ENCODE results near the gene TRIP13.
"Not testable (repeated sequence)": the region's sequence is repeated elsewhere in the genome, so short reads cannot be mapped to it uniquely, and the experiment has no call there.

TRIP13 gene

GRCh38 chr5:892394-893136, at the start of gene TRIP13, which contains the start of gene BRD9:
TSS of gene TRIP13 (plus strand) at chr5:892884. CDS start at chr5:892999, 115 bp downstream.
TSS of gene BRD9 (minus strand) at chr5:892801. CDS start at chr5:892657, 144 bp downstream.
- peak; percentile 85 for DNase-seq

- peak; percentile 1 for DNase-seq
Observed at GRCh38 chr5:843371-843770, 49.3 kb upstream of the TRIP13 start.

GRCh38 chr5:843926-844325, 48.8 kb upstream of the TRIP13 start:
- peak; percentile 1 for DNase-seq

- DNase-seq: peak; percentile 1
Observed at GRCh38 chr5:844426-844825, 48.3 kb upstream of the TRIP13 start.

GRCh38 chr5:845031-845675, 47.5 kb upstream of the TRIP13 start:
- DNase-seq: not testable (repeated sequence)

GRCh38 chr5:845676-846601, 46.7 kb upstream of the TRIP13 start:
- not testable (repeated sequence) for DNase-seq

GRCh38 chr5:846602-847091, 46.0 kb upstream of the TRIP13 start:
- peak; percentile 62 for DNase-seq

- not testable (repeated sequence) for DNase-seq
Observed at GRCh38 chr5:847212-847611, 45.5 kb upstream of the TRIP13 start.

- not testable (repeated sequence) for DNase-seq
Observed at GRCh38 chr5:847736-848135, 44.9 kb upstream of the TRIP13 start.

- no peak for DNase-seq
Observed at GRCh38 chr5:848671-849111, 44.0 kb upstream of the TRIP13 start.

GRCh38 chr5:849651-850301, 42.9 kb upstream of the TRIP13 start:
- no peak for DNase-seq

GRCh38 chr5:850511-851006, 42.1 kb upstream of the TRIP13 start, which contains the start of gene ZDHHC11:
TSS of gene ZDHHC11 (minus strand) at chr5:850986. CDS start at chr5:850602, 384 bp downstream.
- DNase-seq: no peak

- DNase-seq: no peak
Observed at GRCh38 chr5:851076-851475, 41.6 kb upstream of the TRIP13 start.

GRCh38 chr5:851553-851952, 41.1 kb upstream of the TRIP13 start:
- no peak for DNase-seq

GRCh38 chr5:852018-852417, 40.7 kb upstream of the TRIP13 start:
- no peak for DNase-seq

- no peak for DNase-seq
Observed at GRCh38 chr5:852431-853401, 40.0 kb upstream of the TRIP13 start.

GRCh38 chr5:853416-854090, 39.1 kb upstream of the TRIP13 start:
- not testable (repeated sequence) for DNase-seq

GRCh38 chr5:854217-854616, 38.5 kb upstream of the TRIP13 start:
- DNase-seq: no peak

- no peak for DNase-seq
Observed at GRCh38 chr5:854966-855743, 37.5 kb upstream of the TRIP13 start.

All from stimulated activated CD4-positive, alpha-beta T cell treated with anti-CD3 and anti-CD28 coated beads, Interleukin-1b, Interleukin-23, amount 100 ng/mL, for 48 hours (primary cell).